Measurements from ENCODE around the gene DNER. TPM values are rescaled to one million over a fixed set of nuclear protein-coding genes. Genes with fewer than 3 reads are reported as not detected.

Gene DNER
- total and polyA plus RNA-seq, 10 of the 15 experiments (the other 5 are each of a cell fraction or from before 2014, with no cell fraction given): 0.04 to 0.08 (median 0.07) TPM; not detected in 7

DNA sequence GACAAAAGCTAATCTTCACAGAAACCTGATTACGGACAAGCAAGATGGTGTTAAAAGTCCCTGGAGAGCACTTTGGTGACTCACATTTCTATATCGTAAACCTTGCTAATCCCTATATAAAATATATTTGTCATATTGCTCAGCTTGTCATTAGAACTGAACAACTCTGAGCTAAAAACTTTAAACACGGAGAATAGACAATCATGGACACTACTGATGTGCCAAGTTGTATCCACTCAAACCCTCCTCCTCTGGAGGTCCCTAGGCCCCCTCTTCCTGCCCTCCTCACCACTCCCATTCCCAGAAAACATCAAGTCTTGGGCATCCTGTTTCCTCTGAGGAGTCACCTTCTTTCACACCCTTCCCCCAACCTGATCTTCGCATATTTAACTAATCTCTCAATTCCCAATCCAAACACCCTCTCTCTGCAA, 304.6 kb downstream of the DNER start:
- POLR2A ChIA-PET: interaction anchor here (0.6 kb wide), 1 partner anchor 1680 kb away, joined by 3 read pairs; no protein-coding TSS in a partner anchor
- in situ Hi-C loops (cut with MboI) (no loop called here), intact Hi-C loops (cut with micrococcal nuclease; ENCODE audit: unreplicated experiment) (no loop called here)
- H3K4me2 ChIP-seq (ENCODE audit: control insufficient read depth, insufficient read depth): no peak overlapping the region
- no peak overlapping the region for H3K27ac ChIP-seq (ENCODE audit: control insufficient read depth, insufficient read depth)
- no peak for ATAC-seq
- no peak overlapping the region for H2AFZ ChIP-seq (ENCODE audit: control insufficient read depth, low read depth, low read length)
- SMC1A ChIA-PET (ENCODE audit: uncharacterized antibody, unreplicated experiment): no interaction called here
- TF ChIP-seq SRF (IDR thresholded peaks at IDR 0.05; ENCODE audit: low read depth in 2 of 2, low read length in 2 of 2) (no peak), MTA2 (IDR thresholded peaks at IDR 0.05; ENCODE audit: low read depth) (no peak), SREBF1 (IDR thresholded peaks at IDR 0.05; ENCODE audit: low read length) (no peak), POLR2AphosphoS5 (IDR thresholded peaks at IDR 0.05; ENCODE audit: low read length) (no peak), RAD21 (IDR thresholded peaks at IDR 0.05; ENCODE audit: insufficient read depth, low read depth, low read length) (no peak), TBL1XR1 (IDR thresholded peaks at IDR 0.05; ENCODE audit: low read depth, low read length) (no peak), HDGF (IDR thresholded peaks at IDR 0.05) (no peak), IKZF1 (conservative IDR thresholded peaks at IDR 0.05) (no peak), ZBTB11 (CRISPR knock-in tag; IDR thresholded peaks at IDR 0.05) (no peak)
- TF ChIP-seq, protein P1, sequence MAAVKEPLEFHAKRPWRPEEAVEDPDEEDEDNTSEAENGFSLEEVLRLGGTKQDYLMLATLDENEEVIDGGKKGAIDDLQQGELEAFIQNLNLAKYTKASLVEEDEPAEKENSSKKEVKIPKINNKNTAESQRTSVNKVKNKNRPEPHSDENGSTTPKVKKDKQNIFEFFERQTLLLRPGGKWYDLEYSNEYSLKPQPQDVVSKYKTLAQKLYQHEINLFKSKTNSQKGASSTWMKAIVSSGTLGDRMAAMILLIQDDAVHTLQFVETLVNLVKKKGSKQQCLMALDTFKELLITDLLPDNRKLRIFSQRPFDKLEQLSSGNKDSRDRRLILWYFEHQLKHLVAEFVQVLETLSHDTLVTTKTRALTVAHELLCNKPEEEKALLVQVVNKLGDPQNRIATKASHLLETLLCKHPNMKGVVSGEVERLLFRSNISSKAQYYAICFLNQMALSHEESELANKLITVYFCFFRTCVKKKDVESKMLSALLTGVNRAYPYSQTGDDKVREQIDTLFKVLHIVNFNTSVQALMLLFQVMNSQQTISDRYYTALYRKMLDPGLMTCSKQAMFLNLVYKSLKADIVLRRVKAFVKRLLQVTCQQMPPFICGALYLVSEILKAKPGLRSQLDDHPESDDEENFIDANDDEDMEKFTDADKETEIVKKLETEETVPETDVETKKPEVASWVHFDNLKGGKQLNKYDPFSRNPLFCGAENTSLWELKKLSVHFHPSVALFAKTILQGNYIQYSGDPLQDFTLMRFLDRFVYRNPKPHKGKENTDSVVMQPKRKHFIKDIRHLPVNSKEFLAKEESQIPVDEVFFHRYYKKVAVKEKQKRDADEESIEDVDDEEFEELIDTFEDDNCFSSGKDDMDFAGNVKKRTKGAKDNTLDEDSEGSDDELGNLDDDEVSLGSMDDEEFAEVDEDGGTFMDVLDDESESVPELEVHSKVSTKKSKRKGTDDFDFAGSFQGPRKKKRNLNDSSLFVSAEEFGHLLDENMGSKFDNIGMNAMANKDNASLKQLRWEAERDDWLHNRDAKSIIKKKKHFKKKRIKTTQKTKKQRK (IDR thresholded peaks at IDR 0.05; ENCODE audit: low read depth, low read length): no peak
- RAD21 ChIA-PET (ENCODE audit: unreplicated experiment): no interaction called here
- BruUV-seq (replicated peaks): no TSS peak
- no peak overlapping the region for H3K9ac ChIP-seq (ENCODE audit: control insufficient read depth, insufficient read depth, low read length)
- no peak for DNase-seq (ENCODE audit: low read depth, low spot score)
- FAIRE-seq: no peak
- H3K27me3 ChIP-seq (replicated peaks in 1 of 2; ENCODE audit: control insufficient read depth in 2 of 2, insufficient read depth in 2 of 2, low read length in 1 of 2): peaks cover 0 to 2% of the 10 kb centered on the region in 2 experiments; a peak in 1 of 4 replicates
- CTCF ChIA-PET: no interaction called here
- no peaks in the 10 kb centered on the region for H4K20me1 ChIP-seq (ENCODE audit: control insufficient read depth, insufficient read depth)
- H3K9me3 ChIP-seq (replicated peaks; ENCODE audit: control insufficient read depth, insufficient read depth, low read length): no peaks in the 10 kb centered on the region
- no peak overlapping the region for H3K4me3 ChIP-seq
- no peaks in the 10 kb centered on the region for H3K36me3 ChIP-seq (ENCODE audit: control insufficient read depth in 2 of 2, insufficient read depth in 2 of 2, low read length in 1 of 2)
- WGBS (ENCODE audit: insufficient coverage, insufficient replicate concordance, low lambda C conversion rate, missing lambda C conversion rate): 47% methylated on average over 4 of the region's 4 CpGs
- H3K4me1 ChIP-seq (ENCODE audit: control insufficient read depth, insufficient read depth, low read length): no peaks in the 10 kb centered on the region
- no peaks in the 10 kb centered on the region for H3K79me2 ChIP-seq (ENCODE audit: control insufficient read depth, insufficient read depth, low read length)
